Fibroblast of the conjunctiva (primary cell): ENCODE measurements around the gene DPP8.
"Not testable (repeated sequence)": the region's sequence is repeated elsewhere in the genome, so short reads cannot be mapped to it uniquely, and the experiment has no call there.

Source experiments
- DNase-seq: peaks from one replicate; pipeline ENCODE4 v3.0.0-alpha.2; 2010; ENCODE audit warnings: low read depth

The DPP8 gene

GRCh38 chr15:65516997-65517865 lies at the start of gene DPP8:
Gene DPP8 (minus strand): TSS chr15:65517689. CDS start chr15:65512553, 5,136 bp downstream.
- peak; percentile 84 for DNase-seq

- no peak for DNase-seq
Observed at GRCh38 chr15:65561934-65562333, 44.4 kb upstream of the DPP8 start.

- no peak for DNase-seq
Observed at GRCh38 chr15:65559941-65560340, 42.5 kb upstream of the DPP8 start.

GRCh38 chr15:65558997-65559760 lies 41.7 kb upstream of the DPP8 start:
- no peak for DNase-seq

GRCh38 chr15:65558336-65558735 lies 40.8 kb upstream of the DPP8 start:
- no peak for DNase-seq

- no peak for DNase-seq
Observed at GRCh38 chr15:65556622-65557021, 39.1 kb upstream of the DPP8 start.

DNA sequence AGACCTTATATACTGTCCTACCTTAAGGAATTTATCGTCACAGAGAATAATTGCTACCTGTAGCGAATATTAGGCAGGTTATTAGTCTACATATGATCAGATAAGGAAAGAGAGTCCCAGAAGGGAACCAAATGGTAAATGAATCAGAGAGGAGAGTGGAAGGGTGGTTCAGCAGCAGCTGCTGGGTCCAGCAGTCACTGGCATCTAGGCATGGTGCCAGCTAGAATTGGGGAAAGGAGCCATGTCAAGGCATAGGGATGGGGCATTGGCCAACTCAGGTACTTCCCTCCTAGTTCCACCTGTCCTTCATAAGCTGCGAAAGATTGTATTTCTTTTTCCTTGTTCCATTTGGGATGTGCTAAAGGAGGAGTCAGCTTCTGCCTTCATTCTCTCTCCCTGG lies 36.2 kb upstream of the DPP8 start:
- no peak for DNase-seq

DNA sequence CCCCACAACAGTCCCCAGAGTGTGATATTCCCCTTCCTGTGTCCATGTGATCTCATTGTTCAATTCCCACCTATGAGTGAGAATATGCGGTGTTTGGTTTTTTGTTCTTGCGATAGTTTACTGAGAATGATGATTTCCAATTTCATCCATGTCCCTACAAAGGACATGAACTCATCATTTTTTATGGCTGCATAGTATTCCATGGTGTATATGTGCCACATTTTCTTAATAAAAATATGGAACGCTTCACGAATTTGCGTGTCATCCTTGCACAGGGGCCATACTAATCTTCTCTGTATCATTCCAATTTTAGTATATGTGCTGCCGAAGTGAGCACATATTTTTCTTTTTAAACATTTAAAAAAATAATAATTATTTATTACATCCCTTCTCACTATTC lies 35.4 kb upstream of the DPP8 start:
- not testable (repeated sequence) for DNase-seq

DNA sequence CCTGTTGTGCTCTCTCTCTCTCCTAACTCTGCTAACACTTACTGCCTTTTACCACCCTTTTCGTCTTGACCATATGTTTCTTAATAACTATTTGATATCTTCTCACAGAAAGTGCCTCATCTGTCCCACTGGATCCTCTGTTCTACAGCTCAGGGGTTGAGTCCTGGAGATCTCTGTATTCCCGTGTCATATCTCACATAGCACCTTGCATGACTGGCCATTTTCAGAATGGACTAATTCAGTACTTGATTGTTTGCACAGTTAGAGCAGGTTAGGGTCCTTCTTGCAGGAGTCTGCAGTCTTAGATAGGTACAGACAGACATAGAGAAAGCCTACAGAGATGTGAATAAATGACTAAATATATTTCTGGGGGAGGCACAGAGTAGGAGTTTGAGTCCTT lies 33.7 kb upstream of the DPP8 start:
- DNase-seq: no peak

DNA sequence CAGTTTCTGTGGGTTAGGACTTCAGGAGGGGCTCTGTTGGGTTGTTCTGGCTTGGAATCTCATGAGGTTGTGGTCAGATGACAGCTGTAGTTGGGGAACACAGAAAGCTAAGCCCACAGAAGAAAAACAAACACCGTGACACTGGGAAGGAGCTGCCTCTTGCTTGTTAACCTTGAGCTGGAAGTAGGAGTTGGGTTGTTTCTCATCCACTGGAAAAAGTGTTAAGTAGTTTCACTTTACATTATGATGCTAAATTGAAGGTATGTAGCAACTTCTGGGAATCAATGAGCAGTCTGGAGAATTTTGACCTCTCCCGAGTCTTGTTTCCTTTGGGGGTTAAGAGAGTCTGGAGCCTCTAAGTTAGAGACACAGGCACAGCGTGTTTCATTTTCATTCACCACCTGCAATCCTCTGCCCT lies 33.2 kb upstream of the DPP8 start:
- no peak for DNase-seq

GRCh38 chr15:65549288-65549687 lies 31.8 kb upstream of the DPP8 start:
- not testable (repeated sequence) for DNase-seq

- no peak for DNase-seq
Observed at GRCh38 chr15:65547841-65548240, 30.4 kb upstream of the DPP8 start.

GRCh38 chr15:65541231-65541820 lies 23.8 kb upstream of the DPP8 start:
- no peak for DNase-seq

DNA sequence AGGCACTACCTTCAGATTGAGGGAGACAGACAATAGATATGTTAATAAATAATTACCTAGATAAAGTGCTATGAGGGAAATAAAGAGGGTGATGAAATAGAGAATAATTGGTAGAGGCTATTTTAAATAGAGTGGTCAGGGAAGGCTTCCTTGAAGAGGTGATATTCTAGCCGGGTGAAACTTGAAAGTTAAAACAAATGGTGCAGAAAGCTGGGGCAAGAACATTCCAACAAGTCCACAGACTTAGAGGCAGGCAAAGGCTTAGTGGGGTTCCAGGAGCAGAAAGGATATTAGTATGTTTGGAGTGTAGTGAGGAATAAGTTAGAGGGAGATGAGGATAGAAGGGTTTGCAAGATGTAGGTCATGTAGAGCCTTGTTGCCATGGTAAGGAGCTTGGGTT lies 22.8 kb upstream of the DPP8 start:
- DNase-seq: no peak

GRCh38 chr15:65535192-65535591 lies 17.7 kb upstream of the DPP8 start:
- DNase-seq: no peak

DNA sequence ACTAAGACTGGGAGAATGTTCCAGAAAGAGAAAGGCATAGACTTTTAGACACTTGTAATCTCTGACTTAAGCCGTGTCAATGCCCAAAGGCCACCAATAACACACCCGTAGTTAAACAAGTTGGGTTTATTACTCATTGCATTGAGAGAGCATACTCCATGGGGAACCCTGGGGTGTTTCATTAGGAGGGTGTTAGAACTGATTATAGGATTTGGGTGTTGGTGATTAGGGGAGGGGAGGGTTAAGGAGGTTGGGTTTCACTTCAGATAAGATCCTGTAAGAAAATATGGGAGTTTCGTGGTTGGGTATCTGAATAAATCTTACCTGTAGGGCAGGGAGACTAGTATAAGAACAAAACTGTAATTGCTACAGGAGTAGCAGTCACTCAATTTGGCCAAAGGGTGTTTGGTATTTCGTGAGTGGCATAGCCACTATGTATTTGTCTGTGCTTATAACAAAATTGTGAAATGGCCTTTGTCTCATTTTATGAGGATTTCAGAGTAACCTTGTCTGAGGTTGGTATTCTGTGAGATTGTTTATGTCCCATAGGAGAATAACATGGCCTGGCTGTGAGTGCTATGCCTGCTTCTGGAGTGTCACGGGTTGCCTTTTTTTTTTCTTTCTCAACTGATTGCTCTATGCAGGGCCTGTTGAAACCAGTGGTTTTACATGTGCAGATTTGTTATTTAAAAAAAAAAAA lies 15.7 kb upstream of the DPP8 start:
- no peak for DNase-seq

DNA sequence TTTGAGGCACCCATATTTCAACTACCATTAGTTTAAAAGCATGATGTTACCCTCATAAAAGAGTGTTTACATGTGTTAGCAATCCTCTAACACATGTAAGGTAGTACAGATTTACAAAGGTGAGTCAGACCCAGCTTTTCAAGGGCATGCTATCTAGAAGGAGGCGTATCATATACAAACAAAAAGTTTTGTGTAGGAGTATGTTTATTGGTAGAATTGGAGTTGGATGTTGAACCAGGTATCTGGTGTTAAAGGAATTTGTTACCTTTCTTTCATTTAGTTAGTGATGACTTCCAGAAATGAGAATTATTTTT lies 15.2 kb upstream of the DPP8 start:
- no peak for DNase-seq

GRCh38 chr15:65530318-65531111 lies 13.0 kb upstream of the DPP8 start, which contains the start of gene HACD3:
Gene HACD3 (plus strand): TSS chr15:65530463. CDS start chr15:65530632, 169 bp downstream.
- peak; percentile 47 for DNase-seq

DNA sequence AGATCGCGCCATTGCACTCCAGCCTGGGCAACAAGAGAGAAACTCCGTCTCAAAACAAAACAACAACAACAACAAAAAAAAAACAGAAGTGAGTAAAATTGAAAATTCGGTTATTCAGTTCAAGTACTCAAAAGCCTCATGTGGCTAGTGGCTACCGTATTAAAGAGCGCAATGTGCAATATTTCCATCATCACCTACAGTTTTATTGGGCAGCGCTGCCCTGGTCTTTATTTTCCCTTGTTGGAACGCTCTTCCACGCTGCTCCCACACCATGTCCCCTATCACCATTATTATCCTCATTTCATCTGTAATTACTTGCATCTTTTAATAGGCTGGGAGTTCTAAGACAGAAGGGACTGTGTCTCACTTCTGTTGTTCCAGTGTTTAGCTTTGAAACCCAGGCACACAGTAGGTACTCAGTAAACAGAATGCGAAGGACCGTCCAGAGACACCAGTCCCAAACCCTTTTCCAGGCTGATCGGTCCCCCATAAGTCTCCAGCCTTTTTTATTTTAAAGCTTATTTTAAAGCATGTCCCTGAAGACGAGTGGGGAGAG lies 12.4 kb upstream of the DPP8 start:
- DNase-seq: no peak

- DNase-seq: no peak
Observed at GRCh38 chr15:65528461-65529060, 11.1 kb upstream of the DPP8 start.

- DNase-seq: no peak
Observed at GRCh38 chr15:65525622-65526021, 8.1 kb upstream of the DPP8 start.
